Thoracic aorta (tissue), 2 donors: ENCODE results near the gene C19orf73. TPM values are rescaled to one million over a fixed set of nuclear protein-coding genes. Genes with fewer than 3 reads are reported as not detected.
A peak's percentile ranks its signal among the peaks of the same experiment; 100 is the strongest.
"Not testable (repeated sequence)": the region's sequence is repeated elsewhere in the genome, so short reads cannot be mapped to it uniquely, and the experiment has no call there.

Experiments
- ATAC-seq: fragments of 150-250 bp; one replicate; pipeline ENCODE4 v1.8.0; 2017; ENCODE audit warnings: low read depth; ENCODE audit not compliant: insufficient number of reproducible peaks, low FRiP score
- DNase-seq: peaks from one replicate; pipeline ENCODE4 v3.0.0-alpha.2; 2020; ENCODE audit warnings: low spot score
- H3K27ac ChIP-seq, 2 donors: fragments of 200-600 bp; sonication (generic); 1 replicate in 1 of 2; 2 replicates in 1 of 2; pipeline ENCODE4 v1.5.1; 2016; ENCODE audit warnings: mild to moderate bottlenecking in 2 of 2, moderate library complexity in 2 of 2
- H3K27me3 ChIP-seq: fragments of 200-600 bp; sonication (generic); replicated peaks from 2 replicates; pipeline ENCODE4 v1.6.0; 2016; ENCODE audit warnings: mild to moderate bottlenecking; ENCODE audit not compliant: insufficient read depth
- H3K36me3 ChIP-seq: fragments of 200-600 bp; sonication (generic); one replicate; pipeline ENCODE4 v1.5.1; 2016
- H3K4me1 ChIP-seq, 2 donors: fragments of 200-600 bp; sonication (generic); 1 replicate in 1 of 2; 2 replicates in 1 of 2; pipeline versions ENCODE4 v1.5.1 to v1.6.0; 2016; ENCODE audit warnings: low read depth in 2 of 2, mild to moderate bottlenecking in 1 of 2; ENCODE audit not compliant: control insufficient read depth in 1 of 2
- H3K4me3 ChIP-seq: fragments of 200-600 bp; sonication (generic); 2 replicates; pipeline ENCODE4 v1.5.1; 2016; ENCODE audit warnings: mild to moderate bottlenecking
- H3K9me3 ChIP-seq: fragments of 200-600 bp; sonication (generic); 2 replicates; pipeline ENCODE4 v1.5.1; 2016
- total RNA-seq, 2 donors: library from RNA; depleted of rRNA; stranded (reverse); fragments of >200 nt; gene quantifications; one replicate each; pipeline versions ENCODE4 v1.1.0 to v1.2.3, GENCODE V29; 2016
- TF ChIP-seq, protein P1 (sequence below): fragments of 200-600 bp; sonication (generic); IDR thresholded peaks from one replicate; pipeline ENCODE4 v1.5.1; 2019; ENCODE audit warnings: antibody characterized with exemption

The C19orf73 gene
- total RNA-seq, 2 donors from 2014 or later, result not detected

DNA sequence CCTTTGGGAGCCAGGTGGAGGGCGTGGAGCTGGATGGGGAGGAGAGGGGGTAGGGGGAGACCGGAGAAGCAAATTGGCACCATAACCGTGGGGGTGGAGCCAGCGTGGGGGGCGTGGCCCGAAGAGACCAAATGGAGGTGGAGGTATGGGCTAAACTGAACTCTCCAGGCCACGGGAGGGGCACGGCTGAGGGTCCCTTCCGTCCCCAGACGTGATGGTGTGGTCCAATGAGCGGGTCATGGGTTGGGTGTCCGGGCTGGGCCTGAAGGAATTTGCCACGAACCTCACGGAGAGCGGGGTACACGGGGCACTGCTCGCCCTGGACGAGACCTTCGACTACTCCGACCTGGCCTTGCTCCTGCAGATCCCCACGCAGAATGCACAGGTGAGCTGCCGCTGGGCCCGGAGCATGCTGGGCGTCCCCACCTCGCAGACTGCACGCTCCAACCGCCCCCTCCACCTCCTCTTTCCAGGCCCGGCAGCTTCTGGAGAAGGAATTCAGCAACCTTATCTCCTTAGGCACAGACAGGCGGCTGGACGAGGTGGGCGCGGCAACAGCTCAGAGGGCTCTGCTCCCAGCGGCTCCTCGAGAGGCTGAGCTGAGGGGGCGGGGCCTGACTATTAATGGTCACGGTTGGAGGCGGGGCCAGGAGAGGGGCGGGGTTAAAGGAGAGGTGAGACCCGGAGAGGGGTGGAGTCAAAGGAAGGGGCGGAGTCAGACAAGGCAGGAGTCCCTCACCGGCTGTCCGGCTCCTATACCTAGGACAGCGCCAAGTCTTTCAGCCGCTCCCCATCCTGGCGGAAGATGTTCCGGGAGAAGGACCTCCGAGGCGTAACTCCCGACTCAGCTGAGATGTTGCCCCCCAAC, 30.1 kb upstream of the C19orf73 start:
- Histone ChIP-seq H3K27ac (peak overlapping the region; percentile 60 to 69), H3K27me3 (no peaks in the 10 kb centered on the region), H3K4me3 (peak overlapping the region; percentile 79), H3K36me3 (no peaks in the 10 kb centered on the region), H3K4me1 (peaks cover 22 to 27% of the 10 kb centered on the region in 2 donors), H3K9me3 (no peaks in the 10 kb centered on the region)
- TF ChIP-seq, protein P1, sequence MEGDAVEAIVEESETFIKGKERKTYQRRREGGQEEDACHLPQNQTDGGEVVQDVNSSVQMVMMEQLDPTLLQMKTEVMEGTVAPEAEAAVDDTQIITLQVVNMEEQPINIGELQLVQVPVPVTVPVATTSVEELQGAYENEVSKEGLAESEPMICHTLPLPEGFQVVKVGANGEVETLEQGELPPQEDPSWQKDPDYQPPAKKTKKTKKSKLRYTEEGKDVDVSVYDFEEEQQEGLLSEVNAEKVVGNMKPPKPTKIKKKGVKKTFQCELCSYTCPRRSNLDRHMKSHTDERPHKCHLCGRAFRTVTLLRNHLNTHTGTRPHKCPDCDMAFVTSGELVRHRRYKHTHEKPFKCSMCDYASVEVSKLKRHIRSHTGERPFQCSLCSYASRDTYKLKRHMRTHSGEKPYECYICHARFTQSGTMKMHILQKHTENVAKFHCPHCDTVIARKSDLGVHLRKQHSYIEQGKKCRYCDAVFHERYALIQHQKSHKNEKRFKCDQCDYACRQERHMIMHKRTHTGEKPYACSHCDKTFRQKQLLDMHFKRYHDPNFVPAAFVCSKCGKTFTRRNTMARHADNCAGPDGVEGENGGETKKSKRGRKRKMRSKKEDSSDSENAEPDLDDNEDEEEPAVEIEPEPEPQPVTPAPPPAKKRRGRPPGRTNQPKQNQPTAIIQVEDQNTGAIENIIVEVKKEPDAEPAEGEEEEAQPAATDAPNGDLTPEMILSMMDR, result no peak
- DNase-seq, result peak; percentile 99
- peak; percentile 73 for ATAC-seq

- Histone ChIP-seq H3K4me1 (peaks cover 22 to 30% of the 10 kb centered on the region in 2 donors), H3K9me3 (no peaks in the 10 kb centered on the region), H3K36me3 (no peaks in the 10 kb centered on the region), H3K27ac (no peak overlapping the region), H3K4me3 (peak overlapping the region; percentile 79), H3K27me3 (no peaks in the 10 kb centered on the region)
- TF ChIP-seq, protein P1, result no peak
- no peak for ATAC-seq
- no peak for DNase-seq
Observed at GRCh38 chr19:49148044-49148682, 29.2 kb upstream of the C19orf73 start.

DNA sequence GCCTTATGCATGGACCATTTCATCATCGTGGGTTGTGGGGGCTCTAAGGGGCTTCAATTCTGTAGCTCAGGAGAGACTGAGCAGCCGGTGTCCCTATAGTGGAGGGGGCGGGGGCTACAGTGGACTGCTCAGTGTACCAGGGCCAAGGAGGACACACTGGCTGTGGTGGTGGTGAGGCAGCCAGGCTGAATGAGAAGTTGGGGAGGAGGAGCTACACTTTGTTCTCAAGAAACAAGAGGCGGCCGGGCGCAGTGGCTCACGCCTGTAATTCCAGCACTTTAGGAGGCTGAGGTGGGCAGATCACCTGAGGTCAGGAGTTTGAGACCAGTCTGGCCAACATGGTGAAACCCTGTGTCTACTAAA, 27.4 kb upstream of the C19orf73 start:
- H3K27ac ChIP-seq, result not testable (repeated sequence)

DNA sequence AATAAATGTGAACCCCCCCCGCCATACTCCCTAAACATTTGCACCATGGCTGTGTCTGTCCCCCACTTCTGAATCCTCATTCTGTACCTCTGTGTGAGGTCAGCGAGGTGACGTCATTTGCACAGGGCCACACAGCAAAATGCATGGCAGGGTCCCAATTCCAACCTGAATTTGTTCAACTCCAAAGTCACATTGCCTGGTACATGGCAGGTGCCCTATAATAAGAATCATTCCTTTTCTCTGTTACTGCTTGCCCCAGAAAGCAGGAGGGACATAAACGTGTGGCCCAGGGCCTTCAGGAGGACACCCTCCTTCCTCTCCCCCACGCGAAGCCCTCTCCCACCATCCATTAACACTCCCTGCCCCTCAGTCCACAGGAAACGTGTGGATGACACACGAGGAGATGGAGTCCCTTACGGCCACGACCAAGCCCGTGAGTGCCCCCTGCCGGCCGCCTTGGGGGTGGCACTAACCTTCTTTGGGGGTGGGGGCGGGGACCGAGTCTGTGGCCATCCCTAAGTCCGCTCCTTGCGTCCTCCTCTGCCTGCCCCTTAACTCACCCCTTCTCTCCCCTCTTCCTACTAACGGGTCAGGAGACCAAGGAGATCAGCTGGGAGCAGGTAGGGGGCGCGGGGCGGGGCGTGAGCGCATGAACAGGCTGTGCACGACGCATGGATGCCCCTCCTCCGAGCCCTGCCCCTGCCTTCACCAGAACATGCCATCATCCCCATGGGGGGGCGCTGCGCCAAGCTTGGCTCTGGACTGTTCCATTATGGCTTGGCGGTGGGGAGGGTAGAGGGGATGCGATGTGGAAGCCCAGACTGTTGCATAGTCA, 26.8 kb upstream of the C19orf73 start:
- no peak for DNase-seq
- Histone ChIP-seq H3K36me3 (no peaks in the 10 kb centered on the region), H3K4me3 (peak overlapping the region; percentile 56), H3K9me3 (no peaks in the 10 kb centered on the region), H3K27ac (no peak overlapping the region), H3K4me1 (peaks cover 16 to 29% of the 10 kb centered on the region in 2 donors), H3K27me3 (no peaks in the 10 kb centered on the region)
- ATAC-seq, result no peak
- TF ChIP-seq, protein P1, result peak; percentile 92

More for the DNA sequence above, 27.4 kb upstream of the C19orf73 start:
- peak overlapping the region; percentile 56 for H3K4me3 ChIP-seq
- not testable (repeated sequence) for H3K36me3 ChIP-seq, DNase-seq, H3K27me3 ChIP-seq, H3K9me3 ChIP-seq, ATAC-seq
- H3K4me1 ChIP-seq, result peaks cover 22 to 34% of the 10 kb centered on the region in 2 donors

GRCh38 chr19:49142866-49143335, 24.0 kb upstream of the C19orf73 start:
- H3K9me3 ChIP-seq, result no peaks in the 10 kb centered on the region
- H3K27ac ChIP-seq, result no peak overlapping the region
- no peaks in the 10 kb centered on the region for H3K36me3 ChIP-seq
- H3K27me3 ChIP-seq, result no peaks in the 10 kb centered on the region
- H3K4me3 ChIP-seq, result peak overlapping the region; percentile 78
- peak; percentile 72 for DNase-seq
- peak; percentile 87 for ATAC-seq
- TF ChIP-seq, protein P1, result no peak
- peaks cover 4 to 18% of the 10 kb centered on the region in 2 donors for H3K4me1 ChIP-seq
